Panc1 (cell line): ENCODE results near the gene PCDHA12. TPM values are rescaled to one million over a fixed set of nuclear protein-coding genes. Genes with fewer than 3 reads are reported as not detected.
"Not testable (repeated sequence)": the region's sequence is repeated elsewhere in the genome, so short reads cannot be mapped to it uniquely, and the experiment has no call there.

Experiments
- ATAC-seq: fragments of 200-7000 bp; cut with Tn5 transposase; 2 replicates; pipeline ENCODE4 v1.9.1; 2020; ENCODE audit warnings: mild to moderate bottlenecking, moderate library complexity
- BruUV-seq: library from RNA; stranded (reverse); fragments of 400-500 nt; replicated peaks from 2 replicates; lab custom pipeline; 2021; lab: Mats Ljungman, UMichigan
- CTCF ChIA-PET: fragments of 300-600 bp; sonication (Branson Sonifier 250); formaldehyde crosslinking; loops from one replicate; lab custom pipeline; 2022; ENCODE audit warnings: antibody characterized with exemption; lab: Charles Lee
- POLR2A ChIA-PET: fragments of 300-600 bp; sonication (Branson Sonifier 250); formaldehyde crosslinking; loops from one replicate; lab custom pipeline; 2022; ENCODE audit warnings: antibody characterized with exemption; lab: Charles Lee
- DNase-seq: peaks from one replicate; pipeline ENCODE4 v3.0.0-alpha.2; 2010; ENCODE audit warnings: low read depth, low spot score
- H3K27ac ChIP-seq: 2 replicates; pipeline ENCODE4 v1.5.1; 2011; ENCODE audit warnings: mild to moderate bottlenecking, low read length, inconsistent platforms
- H3K27me3 ChIP-seq: fragments of 200-500 bp; sonication (Bioruptor generic); 2 replicates; pipeline ENCODE4 v1.6.0; 2014; ENCODE audit warnings: low read length, inconsistent platforms; ENCODE audit not compliant: control insufficient read depth, insufficient read depth
- H3K36me3 ChIP-seq: fragments of 200-500 bp; sonication (Bioruptor generic); 2 replicates; pipeline ENCODE4 v1.5.1; 2014; ENCODE audit warnings: inconsistent platforms, mild to moderate bottlenecking, low read length, moderate library complexity; ENCODE audit not compliant: control insufficient read depth, insufficient read depth
- H3K4me1 ChIP-seq: 2 replicates; pipeline ENCODE4 v1.5.1; 2011; ENCODE audit warnings: inconsistent platforms, mild to moderate bottlenecking, low read length, moderate library complexity; ENCODE audit not compliant: control insufficient read depth, insufficient read depth
- H3K4me3 ChIP-seq, 2 experiments: 2 replicates each; pipeline ENCODE4 v1.5.1; 2011 to 2012; ENCODE audit warnings: low read depth in 2 of 2, low read length in 2 of 2, mild to moderate bottlenecking in 2 of 2, inconsistent platforms in 1 of 2, moderate library complexity in 1 of 2
- H3K9me3 ChIP-seq: fragments of 200-500 bp; sonication (Bioruptor generic); 2 replicates; pipeline ENCODE4 v1.5.1; 2014; ENCODE audit warnings: low read depth, mild to moderate bottlenecking, inconsistent platforms, low read length, moderate library complexity; ENCODE audit not compliant: control insufficient read depth, insufficient read depth
- CTCF ChIP-seq: fragments of 450-650 bp; IDR thresholded peaks from 2 replicates; pipeline ENCODE4 v1.5.1; 2017; ENCODE audit warnings: mild to moderate bottlenecking
- POLR2AphosphoS5 ChIP-seq: IDR thresholded peaks from 2 replicates; pipeline ENCODE4 v1.6.1; 2012; ENCODE audit warnings: mild to moderate bottlenecking, low read depth, low read length, moderate library complexity
- REST ChIP-seq, 2 experiments: IDR thresholded peaks; 2 replicates each; pipeline ENCODE4 v1.6.1; 2011 to 2012; ENCODE audit warnings: low read depth in 2 of 2, control low read depth in 1 of 2, low read length in 1 of 2, mild to moderate bottlenecking in 1 of 2, moderate library complexity in 1 of 2; ENCODE audit not compliant: insufficient read depth in 1 of 2
- SIN3A ChIP-seq: IDR thresholded peaks from 2 replicates; pipeline ENCODE4 v1.6.1; 2012; ENCODE audit warnings: low read depth, mild to moderate bottlenecking, low read length, moderate library complexity, borderline replicate concordance; ENCODE audit not compliant: insufficient read depth
- TCF7L2 ChIP-seq: IDR thresholded peaks from 2 replicates; pipeline ENCODE4 v1.6.1; 2011; ENCODE audit warnings: mild to moderate bottlenecking, low read depth, low read length, inconsistent platforms
- in situ Hi-C: cut with HindIII; loops from 2 replicates; pipeline ENCODE4 v1.10.0; 2016; ENCODE audit warnings: low sequenced_read_pairs, low pct_unique_long_range_greater_than_20kb
- intact Hi-C: fragments of 100-400 bp; cut with micrococcal nuclease; formaldehyde crosslinking; loops from one replicate; pipeline ENCODE4 v1.10.0; 2022; ENCODE audit not compliant: unreplicated experiment
- total RNA-seq: library from RNA; stranded (reverse); gene quantifications from one replicate; pipeline ENCODE4 v1.2.1, GENCODE V29; 2021; ENCODE audit not compliant: unreplicated experiment

PCDHA12 gene
- total RNA-seq, 1 experiment from 2014 or later: 10.0 TPM

GRCh38 chr5:140828362-140828737, 46.8 kb upstream of the PCDHA12 start:
- Histone ChIP-seq H3K27ac (no peak overlapping the region), H3K36me3 (no peaks in the 10 kb centered on the region), H3K9me3 (no peaks in the 10 kb centered on the region), H3K4me3 (no peak overlapping the region), H3K27me3 (no peaks in the 10 kb centered on the region), H3K4me1 (no peaks in the 10 kb centered on the region)
- no TSS peak for BruUV-seq
- no peak for ATAC-seq
- ChIA-PET POLR2A (interaction anchor here (0.6 kb wide), 1 partner anchor 133 kb away, joined by 3 read pairs; no protein-coding TSS in a partner anchor), CTCF (no interaction called here)
- intact Hi-C loops: no loop called here
- DNase-seq: no peak
- in situ Hi-C loops: no loop called here
- no peak for TF ChIP-seq TCF7L2
- TF ChIP-seq SIN3A: no peak
- no peak for TF ChIP-seq CTCF
- TF ChIP-seq REST (IDR thresholded peaks at IDR 0.05; ENCODE audit: insufficient read depth in 1 of 2, low read depth in 2 of 2, low read length in 1 of 2): no peak
- TF ChIP-seq POLR2AphosphoS5: no peak

GRCh38 chr5:140829511-140830501, 45.3 kb upstream of the PCDHA12 start:
- in situ Hi-C loops, H3K27ac ChIP-seq, POLR2A ChIA-PET, CTCF ChIA-PET, H3K27me3 ChIP-seq, H3K36me3 ChIP-seq, H3K4me1 ChIP-seq, DNase-seq, intact Hi-C loops, H3K9me3 ChIP-seq, H3K4me3 ChIP-seq, BruUV-seq, ATAC-seq: not testable (repeated sequence)

- ATAC-seq (no peak), DNase-seq (no peak)
- in situ Hi-C loops: no loop called here
- Histone ChIP-seq H3K27me3 (no peaks in the 10 kb centered on the region), H3K4me1 (no peaks in the 10 kb centered on the region), H3K4me3 (no peak within 1 kb of the TSS), H3K9me3 (no peaks in the 10 kb centered on the region; the same call in 1 of the 2 replicates), H3K27ac (no peak within 1 kb of the TSS), H3K36me3 (no peaks in the 10 kb centered on the region)
- BruUV-seq: no TSS peak
- intact Hi-C loops: no loop called here
- ChIA-PET CTCF (interaction anchor here (0.6 kb wide), 1 partner anchor 322 kb away, joined by 3 read pairs; no protein-coding TSS in a partner anchor), POLR2A (no interaction called here)
- TF ChIP-seq SIN3A (no peak), CTCF (0 out of 2 replicates have a peak, but pooled peaks have one; percentile 18), TCF7L2 (no peak)
These were observed 41.1 kb upstream of the PCDHA12 start, which contains the start of gene PCDHA7 for GRCh38 chr5:140833993-140834392. Gene PCDHA7 (plus strand): TSS chr5:140834269. CDS start chr5:140834384, 115 bp downstream.

GRCh38 chr5:140834439-140835008, 40.6 kb upstream of the PCDHA12 start:
- not testable (repeated sequence) for ATAC-seq
- CTCF ChIA-PET: interaction anchor here (0.6 kb wide), 1 partner anchor 321 kb away, joined by 3 read pairs; no protein-coding TSS in a partner anchor

More at GRCh38 chr5:140834439-140835008, 40.6 kb upstream of the PCDHA12 start:
- BruUV-seq, H3K4me3 ChIP-seq, intact Hi-C loops, H3K36me3 ChIP-seq, DNase-seq, H3K9me3 ChIP-seq, in situ Hi-C loops, H3K27ac ChIP-seq, POLR2A ChIA-PET, H3K27me3 ChIP-seq, H3K4me1 ChIP-seq: not testable (repeated sequence)
